ENCODE data around the gene EHMT1.

- TF ChIP-seq MEF2D (CRISPR knock-in tag; IDR thresholded peaks at IDR 0.05), result no peak
- TF ChIP-seq NFE2 (CRISPR knock-in tag; IDR thresholded peaks at IDR 0.05), result no peak
- TF ChIP-seq ZBTB33 (CRISPR knock-in tag; IDR thresholded peaks at IDR 0.05), result no peak
- no peak for TF ChIP-seq POLR2A (IDR thresholded peaks at IDR 0.05; ENCODE audit: insufficient read depth in 1 of 2, low read depth in 2 of 2, low read length in 2 of 2)
- no peak for TF ChIP-seq ARID4A (CRISPR knock-in tag; IDR thresholded peaks at IDR 0.05; ENCODE audit: borderline replicate concordance)
- TF ChIP-seq CTCF (CRISPR knock-in tag; IDR thresholded peaks at IDR 0.05), result no peak
- TF ChIP-seq EP300 (IDR thresholded peaks at IDR 0.05; ENCODE audit: low read depth in 2 of 2, low read length in 2 of 2), result no peak
- TF ChIP-seq EP300 (CRISPR knock-in tag; IDR thresholded peaks at IDR 0.05; ENCODE audit: borderline replicate concordance), result no peak
- no peak for TF ChIP-seq TCF7L2 (IDR thresholded peaks at IDR 0.05; ENCODE audit: low read depth, low read length)
- no peak for TF ChIP-seq ZNF225 (CRISPR knock-in tag; IDR thresholded peaks at IDR 0.05)
- TF ChIP-seq RBM39 (IDR thresholded peaks at IDR 0.05; ENCODE audit: low read depth, low read length, poor library complexity, severe bottlenecking), result no peak
- TF ChIP-seq MXI1 (IDR thresholded peaks at IDR 0.05; ENCODE audit: borderline replicate concordance, low read depth, low read length), result no peak
- no peak for TF ChIP-seq ZNF207 (IDR thresholded peaks at IDR 0.05; ENCODE audit: borderline replicate concordance)
- no peak for TF ChIP-seq HMG20A (CRISPR knock-in tag; IDR thresholded peaks at IDR 0.05; ENCODE audit: borderline replicate concordance)
- TF ChIP-seq MAX (IDR thresholded peaks at IDR 0.05), result no peak
Observed at GRCh38 chr9:137741330-137741729, 122.5 kb downstream of the EHMT1 start.

All from HepG2 (cell line).